Activated CD8-positive, alpha-beta memory T cell treated with anti-CD3 and anti-CD28 coated beads for 48 hours (primary cell): ENCODE data around the gene HMGXB3.
"Not testable (repeated sequence)": the region's sequence is repeated elsewhere in the genome, so short reads cannot be mapped to it uniquely, and the experiment has no call there.

Experiments
- DNase-seq, 3 experiments: peaks; one replicate each; pipeline ENCODE4 v3.0.0-alpha.2; 2020; ENCODE audit warnings: low read depth in 2 of 3, low spot score in 2 of 3

The HMGXB3 gene

GRCh38 chr5:150050172-150050811 lies 49.8 kb downstream of the HMGXB3 start:
- DNase-seq, result not testable (repeated sequence)

GRCh38 chr5:150051657-150052195 lies 51.2 kb downstream of the HMGXB3 start:
- no peak for DNase-seq

GRCh38 chr5:150052226-150052955 lies 51.9 kb downstream of the HMGXB3 start:
- no peak for DNase-seq

GRCh38 chr5:150052956-150053712 lies 52.6 kb downstream of the HMGXB3 start:
- DNase-seq, result no peak

GRCh38 chr5:150053713-150054392 lies 53.3 kb downstream of the HMGXB3 start:
- DNase-seq, result no peak

GRCh38 chr5:150054569-150054968 lies 54.0 kb downstream of the HMGXB3 start:
- no peak for DNase-seq

- no peak for DNase-seq
These were observed 55.0 kb downstream of the HMGXB3 start for GRCh38 chr5:150055326-150056074.

GRCh38 chr5:150056075-150056443 lies 55.5 kb downstream of the HMGXB3 start:
- no peak for DNase-seq

- DNase-seq, result no peak
These were observed 56.5 kb downstream of the HMGXB3 start for GRCh38 chr5:150057052-150057451.

- DNase-seq, result no peak
These were observed 57.0 kb downstream of the HMGXB3 start for GRCh38 chr5:150057511-150057910.

- DNase-seq, result no peak
These were observed 57.5 kb downstream of the HMGXB3 start for GRCh38 chr5:150057996-150058395.

GRCh38 chr5:150058480-150059126 lies 58.1 kb downstream of the HMGXB3 start:
- DNase-seq, result no peak

- no peak for DNase-seq
These were observed 59.1 kb downstream of the HMGXB3 start for GRCh38 chr5:150059623-150060022.

GRCh38 chr5:150060471-150060870 lies 59.9 kb downstream of the HMGXB3 start:
- DNase-seq, result no peak

- no peak for DNase-seq
These were observed 61.0 kb downstream of the HMGXB3 start for GRCh38 chr5:150061538-150061995.

- no peak for DNase-seq
These were observed 61.8 kb downstream of the HMGXB3 start for GRCh38 chr5:150062216-150062922.

- no peak for DNase-seq
These were observed 63.1 kb downstream of the HMGXB3 start for GRCh38 chr5:150063638-150064037.

GRCh38 chr5:150064681-150065220 lies 64.2 kb downstream of the HMGXB3 start:
- no peak for DNase-seq

GRCh38 chr5:150065346-150065745 lies 64.8 kb downstream of the HMGXB3 start:
- DNase-seq, result no peak
